ES-I3 (cell line): ENCODE results near the gene CD34.

ENCODE experiments used
- H3K36me3 ChIP-seq: 2 replicates; pipeline ENCODE4 v1.6.1; 2013; ENCODE audit warnings: mild to moderate bottlenecking, low read length, control low read depth, moderate library complexity; ENCODE audit not compliant: insufficient read depth
- H3K4me1 ChIP-seq: 2 replicates; pipeline ENCODE4 v1.6.1; 2013; ENCODE audit warnings: mild to moderate bottlenecking, control low read depth, low read length; ENCODE audit not compliant: insufficient read depth
- H3K9ac ChIP-seq: 2 replicates; pipeline ENCODE4 v1.6.1; 2013; ENCODE audit warnings: low read depth, mild to moderate bottlenecking, low read length, moderate library complexity
- H3K9me3 ChIP-seq: 2 replicates; pipeline ENCODE4 v1.6.1; 2013; ENCODE audit warnings: mild to moderate bottlenecking, low read length, moderate library complexity; ENCODE audit not compliant: control insufficient read depth, insufficient read depth

The CD34 gene

DNA sequence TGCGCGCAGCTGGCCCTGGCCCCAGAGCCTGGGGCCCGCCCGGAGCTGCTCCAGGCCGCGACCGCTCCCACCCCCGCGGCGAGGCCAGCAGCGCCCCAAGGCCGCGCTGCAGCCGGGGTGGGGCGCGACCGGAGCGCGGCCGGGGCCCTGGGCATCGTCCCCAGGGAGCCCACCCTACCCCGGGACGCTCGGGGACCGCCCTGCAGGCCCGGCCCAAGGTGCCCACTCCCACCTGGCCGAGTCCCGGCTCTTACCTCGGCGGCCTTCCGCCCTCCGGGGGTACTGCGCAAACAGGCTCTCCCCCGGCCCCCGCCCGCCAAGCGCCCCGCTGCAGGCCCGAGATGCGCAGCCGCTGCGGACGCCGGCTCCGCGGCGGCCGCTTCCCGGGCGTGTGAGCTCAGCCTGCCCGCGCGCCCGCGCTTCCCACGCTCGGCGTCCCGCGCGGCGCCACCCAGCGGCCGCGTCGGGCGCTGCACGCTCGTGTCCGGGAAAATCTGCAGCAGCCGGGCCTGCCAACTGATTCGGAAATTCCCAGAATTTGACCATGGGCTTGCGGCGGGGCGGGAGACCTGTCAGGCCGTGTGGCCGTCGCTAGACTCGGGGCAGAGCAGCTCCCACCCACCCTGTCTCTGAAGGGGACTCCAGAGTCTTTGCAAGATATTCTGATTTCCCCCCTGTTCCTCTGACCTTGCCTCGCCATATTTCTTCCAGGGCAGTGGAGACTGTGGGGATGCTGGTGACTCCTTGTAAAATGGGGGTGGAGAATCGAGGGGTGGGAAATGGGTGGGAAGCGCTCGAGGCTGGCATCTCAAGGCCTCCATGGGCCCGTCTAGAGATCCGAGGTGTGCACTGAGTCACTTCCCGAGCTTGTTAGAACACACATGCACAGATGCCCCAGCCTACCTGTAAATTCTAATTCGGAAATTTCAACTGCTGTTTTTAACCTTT, 41.9 kb downstream of the CD34 start:
- H3K36me3 ChIP-seq: no peaks in the 10 kb centered on the region
- H3K4me1 ChIP-seq: no peaks in the 10 kb centered on the region; the same call in 1 of the 2 replicates
- H3K9me3 ChIP-seq: no peaks in the 10 kb centered on the region
- H3K9ac ChIP-seq: peak overlapping the region; percentile 73

GRCh38 chr1:207868251-207868773, 42.6 kb downstream of the CD34 start:
- peak overlapping the region; percentile 73 for H3K9ac ChIP-seq
- no peaks in the 10 kb centered on the region for H3K9me3 ChIP-seq
- no peaks in the 10 kb centered on the region; the same call in 1 of the 2 replicates for H3K4me1 ChIP-seq
- H3K36me3 ChIP-seq: no peaks in the 10 kb centered on the region

DNA sequence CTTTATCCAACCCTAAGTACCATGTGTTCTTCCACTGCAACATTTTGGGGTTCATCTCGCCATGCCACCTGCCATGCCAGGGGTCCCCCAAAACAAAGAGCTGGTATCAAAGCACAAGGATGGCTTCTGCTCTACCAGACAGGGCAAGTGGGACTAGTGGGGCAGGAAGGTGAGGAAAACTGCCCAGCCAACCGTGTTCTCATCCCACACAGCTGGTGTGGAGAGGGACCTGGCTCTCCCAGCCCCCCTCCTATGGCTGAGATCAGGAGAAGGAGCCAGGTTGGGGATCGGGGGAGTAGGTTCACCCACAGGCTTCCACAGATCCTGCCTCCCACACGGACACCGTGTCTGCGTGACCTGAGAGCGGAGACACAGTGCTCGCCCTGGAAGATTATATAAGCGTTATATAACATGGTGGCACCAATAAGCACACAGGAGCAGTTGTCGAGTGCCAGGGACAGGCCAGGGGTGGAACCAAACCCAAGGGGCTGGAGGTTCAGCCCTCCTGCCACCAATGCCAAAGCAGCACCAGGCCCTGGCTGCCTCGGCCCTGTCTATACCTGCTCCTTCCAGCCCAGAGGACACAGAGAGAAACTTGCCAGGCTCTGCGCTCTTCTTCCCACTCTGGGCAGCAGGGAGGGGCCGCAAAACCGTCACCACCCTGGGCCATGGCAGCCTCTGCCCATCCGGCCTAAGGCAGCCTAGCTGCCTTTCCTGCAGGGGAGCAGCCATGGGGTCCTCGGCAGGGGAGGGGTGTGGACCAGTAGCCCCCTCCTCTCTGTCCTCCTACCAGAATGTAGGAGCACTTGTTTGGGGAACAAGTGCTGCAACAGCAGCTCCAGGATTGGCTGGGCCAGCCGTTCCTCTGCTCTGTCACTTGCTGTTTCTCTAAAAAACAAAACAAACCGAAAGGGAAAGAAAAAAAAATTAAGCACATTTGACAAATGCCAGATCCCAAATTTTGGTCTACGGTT, 43.5 kb downstream of the CD34 start:
- Histone ChIP-seq H3K4me1 (no peaks in the 10 kb centered on the region), H3K9me3 (no peaks in the 10 kb centered on the region), H3K9ac (peak overlapping the region; percentile 73; the same call in 1 of the 2 replicates), H3K36me3 (no peaks in the 10 kb centered on the region)

DNA sequence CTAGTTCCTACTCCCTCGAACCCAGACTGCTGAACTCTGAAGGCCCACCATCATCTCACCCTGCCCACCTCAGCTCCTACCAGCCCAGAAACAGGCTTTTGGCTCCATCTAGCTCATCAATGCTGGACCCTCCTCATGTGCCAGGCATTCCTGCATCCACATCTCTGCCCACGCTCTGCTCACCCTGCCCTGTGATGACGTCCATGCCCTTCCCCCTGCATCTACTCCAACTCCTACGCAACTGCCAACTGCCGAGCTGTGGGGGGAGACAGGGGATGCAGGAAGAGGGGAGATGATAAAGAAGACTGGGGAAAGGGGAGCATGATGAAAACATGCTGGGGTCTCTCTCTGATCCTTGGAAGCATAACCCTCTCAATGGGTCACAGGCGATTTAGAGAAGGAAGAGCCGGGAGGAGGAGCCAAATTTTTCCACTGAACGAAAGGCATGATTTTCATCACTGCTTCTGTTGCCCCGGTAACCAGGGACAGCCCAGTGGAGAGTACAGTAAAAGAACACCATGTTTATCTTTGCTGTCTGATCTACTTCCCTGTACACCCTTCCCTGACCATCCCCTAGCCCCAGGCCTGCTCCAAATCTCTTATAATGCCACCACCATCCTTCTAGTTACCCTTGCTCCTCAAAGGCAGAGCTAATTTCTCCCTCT, 44.3 kb downstream of the CD34 start:
- Histone ChIP-seq H3K9ac (no peak overlapping the region), H3K9me3 (no peaks in the 10 kb centered on the region), H3K36me3 (no peaks in the 10 kb centered on the region)

GRCh38 chr1:207863893-207864535, 46.9 kb downstream of the CD34 start:
- Histone ChIP-seq H3K9ac (no peak overlapping the region), H3K9me3 (no peaks in the 10 kb centered on the region), H3K36me3 (no peaks in the 10 kb centered on the region), H3K4me1 (no peaks in the 10 kb centered on the region)

More for the DNA sequence above, 44.3 kb downstream of the CD34 start:
- no peaks in the 10 kb centered on the region for H3K4me1 ChIP-seq

DNA sequence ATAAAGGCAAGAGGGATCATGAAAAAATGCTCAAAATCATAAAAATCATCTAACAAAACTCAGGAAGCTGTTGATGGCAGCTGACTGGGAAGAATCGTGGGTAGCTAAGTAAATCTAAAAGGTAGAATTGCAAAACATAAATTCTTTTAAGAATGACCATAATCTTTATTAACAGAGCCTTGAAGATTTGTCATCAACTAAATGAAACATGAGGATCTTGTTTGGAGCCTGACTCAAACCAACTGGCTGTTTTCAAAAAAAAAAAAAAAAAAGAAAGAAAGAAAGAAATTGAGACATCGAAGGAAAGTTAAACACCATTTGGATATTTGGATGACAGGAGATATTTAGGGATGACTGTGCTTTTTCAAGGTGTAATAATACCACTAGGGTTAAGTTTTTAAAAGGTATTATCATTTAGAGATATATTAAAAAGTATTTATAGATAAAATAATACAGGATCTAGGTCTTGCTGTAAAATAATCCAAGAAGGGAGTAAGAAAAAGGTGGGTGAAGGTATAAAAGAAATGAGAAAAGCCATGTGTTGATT, 48.6 kb downstream of the CD34 start:
- Histone ChIP-seq H3K36me3 (no peaks in the 10 kb centered on the region), H3K9ac (no peak overlapping the region), H3K4me1 (0 out of 2 replicates have a peak, but pooled peaks cover 3% of the 10 kb centered on the region), H3K9me3 (no peaks in the 10 kb centered on the region)

- Histone ChIP-seq H3K9me3 (no peaks in the 10 kb centered on the region), H3K4me1 (0 out of 2 replicates have a peak, but pooled peaks cover 3% of the 10 kb centered on the region), H3K36me3 (no peaks in the 10 kb centered on the region), H3K9ac (no peak overlapping the region)
Measured at GRCh38 chr1:207861442-207862177, 49.3 kb downstream of the CD34 start.

DNA sequence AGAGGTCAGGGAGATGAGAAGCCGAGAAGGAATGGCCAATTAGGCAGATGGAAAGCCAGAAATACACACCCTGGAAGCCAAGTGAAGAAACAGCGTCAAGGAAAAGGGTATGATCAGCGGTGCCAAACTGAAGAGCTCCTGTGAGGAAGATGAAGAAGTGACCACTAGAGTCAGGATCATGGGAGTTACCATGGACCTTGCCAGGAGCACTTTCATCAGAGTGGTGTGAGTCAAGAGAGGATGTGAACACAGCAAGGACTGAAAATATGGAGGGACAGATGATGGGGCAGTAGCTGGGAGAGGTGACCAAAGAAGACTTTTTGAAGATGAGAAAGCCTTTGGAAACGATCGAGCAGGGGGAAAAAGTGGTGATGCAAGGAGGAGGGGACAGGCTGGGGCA, 50.4 kb downstream of the CD34 start:
- Histone ChIP-seq H3K9me3 (no peaks in the 10 kb centered on the region), H3K9ac (no peak overlapping the region), H3K4me1 (0 out of 2 replicates have a peak, but pooled peaks cover 3% of the 10 kb centered on the region), H3K36me3 (no peaks in the 10 kb centered on the region)

GRCh38 chr1:207858806-207859205, 52.1 kb downstream of the CD34 start:
- Histone ChIP-seq H3K9me3 (no peaks in the 10 kb centered on the region), H3K4me1 (peaks cover 3% of the 10 kb centered on the region; the same call in 1 of the 2 replicates), H3K36me3 (no peaks in the 10 kb centered on the region), H3K9ac (no peak overlapping the region)

GRCh38 chr1:207858281-207858680, 52.6 kb downstream of the CD34 start:
- H3K9ac ChIP-seq: no peak overlapping the region
- no peaks in the 10 kb centered on the region for H3K36me3 ChIP-seq
- H3K9me3 ChIP-seq: no peaks in the 10 kb centered on the region
- peaks cover 4% of the 10 kb centered on the region; the same call in 1 of the 2 replicates for H3K4me1 ChIP-seq

- H3K4me1 ChIP-seq: peaks cover 8% of the 10 kb centered on the region; the same call in 1 of the 2 replicates
Measured at GRCh38 chr1:207857447-207857846, 53.5 kb downstream of the CD34 start.

GRCh38 chr1:207856276-207857023, 54.5 kb downstream of the CD34 start:
- Histone ChIP-seq H3K9me3 (no peaks in the 10 kb centered on the region), H3K36me3 (no peaks in the 10 kb centered on the region), H3K9ac (no peak overlapping the region), H3K4me1 (peaks cover 8% of the 10 kb centered on the region; the same call in 1 of the 2 replicates)

More at GRCh38 chr1:207857447-207857846, 53.5 kb downstream of the CD34 start:
- Histone ChIP-seq H3K36me3 (no peaks in the 10 kb centered on the region), H3K9ac (no peak overlapping the region), H3K9me3 (no peaks in the 10 kb centered on the region)
